NCI-H82 (cell line): ENCODE data around the gene BPIFB3.
A peak's percentile ranks its signal among the peaks of the same experiment; 100 is the strongest.

Experiments used
- DNase-seq: peaks from one replicate; lab custom pipeline; 2025; lab: John Stamatoyannopoulos, UW

Gene BPIFB3

DNA sequence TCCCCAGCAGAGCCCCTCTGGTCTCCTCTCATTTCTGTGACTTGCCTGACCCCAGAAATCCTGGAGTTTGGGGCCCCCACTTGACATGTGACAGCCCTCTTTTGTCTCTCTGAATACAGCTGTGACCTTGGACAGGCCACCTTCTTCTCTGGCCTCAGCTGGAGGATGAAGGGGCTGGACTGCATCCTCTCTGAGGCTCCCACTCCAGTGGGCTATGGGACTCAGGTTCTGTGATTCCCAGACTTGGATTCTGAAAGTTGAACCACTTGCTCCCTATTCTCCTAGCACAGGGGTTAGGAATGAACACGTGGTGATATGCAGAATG is 9.1 kb downstream of the BPIFB3 start:
- DNase-seq: no peak

DNA sequence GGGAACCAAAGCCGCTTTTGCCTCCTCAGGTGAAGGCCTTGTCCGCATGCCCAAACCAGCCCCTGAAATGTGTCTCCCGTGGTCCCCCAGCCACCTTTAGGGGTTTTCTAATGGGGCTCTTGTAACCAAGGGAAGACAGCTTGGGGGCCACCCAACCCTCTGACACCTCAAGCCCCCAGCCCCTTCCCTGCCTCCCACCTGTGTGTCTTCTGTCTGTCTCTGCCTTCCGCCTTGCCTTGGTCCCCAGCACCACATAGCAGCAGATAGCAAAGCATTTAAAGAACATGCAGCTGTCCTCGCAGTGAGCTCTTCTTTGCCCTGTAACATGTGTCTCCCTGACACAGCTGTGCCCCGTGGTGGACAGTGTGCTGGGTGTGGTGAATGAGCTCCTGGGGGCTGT is 9.6 kb downstream of the BPIFB3 start:
- no peak for DNase-seq

DNA sequence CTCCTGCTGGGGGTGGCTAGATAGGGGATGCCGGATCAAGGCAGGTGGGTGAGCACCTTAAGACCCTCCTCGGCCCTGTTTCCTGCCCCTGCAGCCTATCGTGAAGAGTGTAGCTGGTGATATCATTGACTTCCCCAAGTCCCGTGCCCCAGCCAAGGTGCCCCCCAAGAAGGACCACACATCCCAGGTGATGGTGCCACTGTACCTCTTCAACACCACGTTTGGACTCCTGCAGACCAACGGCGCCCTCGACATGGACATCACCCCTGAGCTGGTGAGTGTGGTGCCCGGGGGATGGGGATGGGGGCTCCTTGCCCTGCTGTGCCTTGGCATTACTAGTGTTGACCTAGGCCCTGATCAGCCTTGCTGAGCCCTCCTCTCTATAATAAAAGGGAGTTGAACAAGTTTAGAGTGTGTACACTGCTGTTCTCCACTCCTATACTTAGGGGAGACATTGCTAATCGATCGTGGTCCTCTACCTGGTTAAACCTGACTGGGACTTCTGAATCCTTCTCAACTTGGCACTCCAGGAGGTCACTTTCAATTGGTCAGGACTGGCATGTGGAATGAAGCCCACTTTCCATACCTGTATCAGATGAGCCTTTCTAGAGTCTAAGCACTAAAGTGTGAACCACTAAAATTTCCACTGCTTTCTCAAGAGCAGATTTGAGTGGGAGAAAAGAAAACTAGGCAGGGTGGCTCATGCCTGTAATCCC is 11.0 kb downstream of the BPIFB3 start:
- DNase-seq: no peak

DNA sequence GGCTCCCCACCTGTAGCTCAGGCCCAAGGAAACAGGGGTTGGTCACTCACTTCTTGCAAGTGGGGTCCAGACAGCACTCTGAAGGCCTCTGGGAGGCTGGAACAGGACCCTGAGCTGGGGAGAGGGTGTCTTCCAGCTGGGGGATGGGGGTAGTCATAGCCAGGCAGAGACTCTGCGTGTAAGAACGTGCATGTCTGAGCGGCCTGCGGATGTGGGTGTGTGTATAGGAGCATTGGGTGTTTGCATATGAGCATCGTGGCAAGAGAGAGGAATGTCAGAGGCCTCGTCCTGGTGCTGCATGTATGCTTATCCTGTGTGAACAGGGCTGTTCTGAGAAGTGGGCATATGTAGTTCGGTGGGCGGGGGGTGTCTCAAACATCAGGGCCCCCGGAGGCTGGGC is 12.1 kb downstream of the BPIFB3 start:
- DNase-seq: no peak

DNA sequence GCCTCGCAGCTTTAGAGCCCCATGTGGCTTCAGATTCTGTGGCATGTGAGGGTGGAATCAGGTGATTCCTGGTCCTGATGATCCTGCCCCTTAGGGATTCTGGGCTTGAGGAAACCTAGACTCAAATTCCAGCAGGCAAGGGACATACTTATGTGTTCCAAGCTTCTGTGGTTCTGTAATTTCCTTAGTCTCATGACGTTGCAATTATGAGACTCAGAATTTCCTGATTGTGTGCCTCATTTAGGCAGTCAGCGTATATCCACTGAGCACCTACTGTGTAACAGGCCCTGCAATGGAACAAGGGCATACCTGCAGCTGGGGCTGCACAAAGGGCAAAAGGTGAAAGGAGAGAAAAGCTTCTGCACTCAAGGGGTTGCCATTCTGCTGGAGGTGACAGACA is 14.1 kb downstream of the BPIFB3 start:
- no peak for DNase-seq

DNA sequence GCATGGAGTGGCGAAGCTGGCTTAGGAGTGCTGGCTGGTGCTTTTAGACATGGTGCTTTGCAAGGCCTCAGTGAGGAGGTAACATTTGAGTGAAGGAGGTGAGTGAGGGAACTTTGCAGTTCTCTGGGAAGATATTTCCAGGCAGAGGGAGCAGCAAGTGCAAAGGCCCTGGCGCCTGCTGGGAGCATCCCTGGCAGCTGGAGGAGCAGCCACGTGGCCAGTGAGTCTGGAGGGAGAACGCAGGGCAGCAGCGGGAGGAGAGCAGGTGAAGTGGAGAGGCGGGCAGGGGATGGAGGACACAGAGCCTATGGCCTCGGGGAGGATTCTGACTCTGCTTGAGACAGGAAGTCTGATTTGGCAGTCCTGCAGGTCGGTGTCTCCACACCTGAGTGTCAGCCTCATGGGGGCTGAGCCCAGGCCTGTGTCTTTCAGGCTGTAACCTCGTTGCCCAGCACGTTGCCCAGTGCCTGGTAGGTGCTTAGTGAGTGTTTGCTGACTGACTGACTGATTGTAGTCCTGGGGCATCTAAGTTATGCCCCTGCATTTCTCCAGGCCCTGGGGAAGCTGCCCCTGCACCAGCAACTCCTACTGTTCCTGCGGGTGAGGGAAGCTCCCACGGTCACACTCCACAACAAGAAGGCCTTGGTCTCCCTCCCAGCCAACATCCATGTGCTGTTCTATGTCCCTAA is 14.7 kb downstream of the BPIFB3 start:
- no peak for DNase-seq

DNA sequence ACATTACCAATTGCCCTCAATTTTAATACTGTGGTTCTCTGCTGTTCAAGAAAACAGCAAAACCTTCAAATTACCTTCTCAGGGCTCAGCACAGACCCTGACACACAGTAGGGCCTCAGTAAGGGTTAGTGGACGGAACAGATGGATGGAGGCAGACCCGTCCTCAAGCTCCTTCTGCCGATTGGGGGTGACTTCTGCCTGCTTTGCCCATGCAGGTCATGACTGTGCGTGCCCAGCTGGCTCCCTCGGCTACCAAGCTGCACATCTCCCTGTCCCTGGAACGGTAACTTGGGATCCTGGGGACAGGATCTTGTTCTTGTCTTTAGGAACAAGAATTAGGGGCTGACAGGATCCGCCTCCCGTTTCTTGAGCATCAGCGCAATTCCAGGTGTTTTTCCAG is 16.0 kb downstream of the BPIFB3 start:
- no peak for DNase-seq

DNA sequence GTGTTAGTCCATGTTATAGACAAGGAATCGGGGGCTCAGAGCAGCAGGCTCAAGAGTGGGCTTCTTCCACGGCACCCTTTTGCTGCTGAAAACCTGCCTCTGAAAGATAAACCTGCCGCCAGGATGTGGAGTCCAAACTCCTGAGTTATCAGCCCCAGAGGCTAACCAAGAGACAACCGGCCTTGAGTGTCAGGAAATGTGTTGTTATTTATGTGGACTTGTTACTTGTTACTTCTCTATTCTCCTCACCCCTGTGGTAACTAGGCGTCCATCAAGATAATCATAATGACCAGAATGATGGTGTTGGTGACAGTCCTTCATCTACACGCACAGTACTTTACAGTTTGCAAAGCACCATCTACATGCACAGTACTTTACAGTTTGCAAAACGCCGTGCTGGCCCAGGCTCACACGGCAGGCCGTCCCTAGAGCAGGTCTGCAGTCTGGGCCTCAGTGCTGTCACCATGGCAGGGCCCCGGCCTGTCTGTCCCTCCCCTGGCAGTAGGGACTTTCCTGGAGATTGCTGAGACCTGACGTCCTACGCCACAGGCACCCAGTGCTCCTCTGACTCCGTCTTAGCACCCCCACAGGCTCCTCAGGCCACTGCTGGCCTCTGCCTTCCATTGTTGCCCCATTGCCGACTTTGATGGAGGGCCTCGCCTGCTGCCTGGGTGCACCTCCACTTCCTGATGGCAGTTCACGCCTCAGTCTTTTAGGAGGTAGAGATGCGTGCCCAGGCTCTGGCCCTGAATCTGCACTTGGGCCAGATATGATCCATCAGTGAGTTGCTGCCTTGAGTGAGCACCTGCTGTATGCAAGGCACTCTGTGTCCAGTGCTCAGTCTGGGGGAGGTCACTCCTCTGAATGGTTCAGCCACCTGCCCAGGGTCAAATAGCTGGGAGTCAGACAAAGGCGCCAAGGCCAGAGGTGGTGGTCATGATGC is 16.7 kb downstream of the BPIFB3 start:
- no peak for DNase-seq

DNA sequence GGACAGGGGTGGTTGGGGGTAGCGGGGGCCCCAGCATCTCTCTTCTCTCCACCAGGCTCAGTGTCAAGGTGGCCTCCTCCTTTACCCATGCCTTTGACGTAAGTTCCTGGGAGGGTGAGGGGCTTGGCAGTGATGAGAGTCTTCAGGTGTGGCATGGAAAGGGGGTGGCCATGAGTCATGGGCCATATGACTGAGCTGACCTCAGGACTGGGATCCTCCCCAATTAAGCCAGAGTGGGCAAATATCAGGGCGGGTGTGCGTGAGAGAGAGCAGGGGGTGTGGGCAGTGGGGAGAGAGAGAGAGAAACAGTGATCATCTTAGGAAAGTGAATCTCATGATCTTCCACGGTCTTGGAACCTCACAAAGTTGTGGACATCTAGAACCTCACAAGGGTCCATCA is 17.5 kb downstream of the BPIFB3 start:
- no peak for DNase-seq

DNA sequence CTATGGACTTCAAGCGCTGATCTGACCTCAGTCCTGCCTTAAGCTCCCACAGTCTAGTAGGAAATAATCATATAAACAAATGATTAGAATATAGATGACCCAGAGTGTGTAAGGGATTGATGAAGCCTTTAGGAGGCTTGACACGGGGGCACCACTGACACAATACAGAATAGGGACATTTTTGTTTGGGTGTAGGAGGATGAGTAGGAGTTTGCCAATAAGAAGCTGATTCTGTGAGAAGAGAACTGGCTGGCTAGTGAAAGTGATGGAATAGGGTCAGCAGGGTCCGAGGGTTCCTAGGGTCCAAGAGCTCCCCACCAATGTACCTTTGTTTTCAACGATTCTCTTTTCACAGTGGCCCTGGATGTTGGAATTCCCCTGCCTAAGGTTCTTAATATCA is 18.7 kb downstream of the BPIFB3 start:
- DNase-seq: no peak

DNA sequence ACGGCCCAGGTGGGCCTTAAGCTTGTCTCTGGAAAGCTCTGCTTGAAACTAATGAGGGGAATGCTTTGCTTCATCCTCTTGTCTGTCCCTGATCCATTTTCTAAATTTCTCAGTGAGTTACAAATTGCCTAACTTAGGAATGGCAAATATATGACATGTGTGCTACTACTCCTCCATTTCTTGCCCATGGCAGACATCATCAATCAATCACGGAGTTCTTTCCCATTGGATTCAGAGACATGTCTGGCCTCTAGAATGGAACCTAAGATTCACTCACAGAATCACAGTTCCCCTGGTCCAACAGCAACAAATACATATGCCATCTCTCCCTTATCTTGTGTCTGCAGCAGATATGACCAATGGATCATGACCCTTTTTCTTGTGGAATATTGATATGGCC is 19.1 kb downstream of the BPIFB3 start:
- DNase-seq: no peak

DNA sequence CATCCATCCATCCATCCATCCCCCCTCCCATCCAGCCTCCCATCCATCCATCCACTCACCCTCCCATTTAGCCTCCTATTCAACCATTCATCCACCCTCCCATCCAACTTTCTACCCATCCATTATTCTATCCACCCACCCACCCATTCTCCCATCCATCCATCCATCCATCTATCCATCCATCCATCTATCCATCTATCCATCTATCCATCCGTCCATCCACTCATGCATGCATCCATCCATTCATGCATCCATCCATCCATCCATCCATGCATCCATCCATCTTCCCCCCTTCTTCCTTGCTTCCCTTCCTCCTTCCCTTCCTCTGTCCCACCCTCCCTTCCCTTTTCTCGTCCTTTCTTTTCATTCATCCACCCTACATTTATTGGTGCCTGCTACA is 21.0 kb downstream of the BPIFB3 start:
- no peak for DNase-seq

DNA sequence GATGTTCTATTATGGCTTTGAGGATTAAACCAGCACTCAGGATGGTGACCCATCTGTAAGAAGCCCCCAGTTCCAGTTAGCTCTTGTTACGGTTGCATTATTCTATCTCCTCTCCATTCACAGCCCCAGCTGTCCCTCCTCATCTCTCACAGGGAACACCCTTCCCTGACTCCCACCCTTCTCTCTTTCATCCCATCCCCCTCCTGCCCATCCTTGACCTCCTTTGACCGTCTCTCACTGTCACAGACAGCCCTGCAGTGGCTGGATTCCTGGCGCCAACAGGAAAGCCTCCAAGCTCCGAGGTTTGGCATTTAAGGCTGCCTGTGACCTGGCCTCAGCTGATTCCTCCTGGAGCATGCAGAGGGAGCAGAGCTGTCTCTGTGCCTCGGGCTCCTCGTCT is 21.6 kb downstream of the BPIFB3 start:
- DNase-seq: no peak

DNA sequence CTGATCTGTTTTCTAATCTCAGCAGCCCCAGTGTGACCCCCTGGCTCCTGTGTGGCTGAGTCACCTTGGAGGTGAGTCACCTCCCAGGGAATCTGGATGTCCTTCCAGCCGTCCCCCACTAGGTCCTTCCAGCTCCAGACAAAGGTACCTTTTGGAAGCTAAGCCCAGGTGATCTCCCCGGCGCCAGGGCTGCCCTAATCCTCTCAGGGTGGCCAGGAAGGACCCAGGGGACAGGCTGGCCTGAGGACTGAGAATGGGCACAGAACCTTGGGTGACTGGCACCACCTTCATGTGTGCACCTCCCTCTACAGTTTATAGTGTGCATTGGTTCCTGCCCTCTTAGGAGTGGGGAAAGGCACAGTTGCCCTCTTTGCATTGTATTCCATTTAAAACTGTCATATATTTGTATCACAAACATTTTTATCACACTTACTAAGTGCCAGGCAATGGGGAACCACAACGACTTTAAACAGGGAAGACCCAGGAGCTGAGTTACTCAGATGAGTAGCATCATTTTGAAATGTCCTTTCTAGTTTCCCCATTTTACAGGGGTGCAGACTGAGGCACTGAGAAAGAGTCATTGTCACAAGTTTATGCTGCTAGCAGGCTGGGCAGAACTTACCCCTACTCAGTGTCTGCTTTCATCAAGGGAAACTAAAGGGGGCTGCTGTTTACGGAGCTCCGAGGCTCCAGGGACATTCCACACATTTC is 23.1 kb downstream of the BPIFB3 start:
- no peak for DNase-seq

DNA sequence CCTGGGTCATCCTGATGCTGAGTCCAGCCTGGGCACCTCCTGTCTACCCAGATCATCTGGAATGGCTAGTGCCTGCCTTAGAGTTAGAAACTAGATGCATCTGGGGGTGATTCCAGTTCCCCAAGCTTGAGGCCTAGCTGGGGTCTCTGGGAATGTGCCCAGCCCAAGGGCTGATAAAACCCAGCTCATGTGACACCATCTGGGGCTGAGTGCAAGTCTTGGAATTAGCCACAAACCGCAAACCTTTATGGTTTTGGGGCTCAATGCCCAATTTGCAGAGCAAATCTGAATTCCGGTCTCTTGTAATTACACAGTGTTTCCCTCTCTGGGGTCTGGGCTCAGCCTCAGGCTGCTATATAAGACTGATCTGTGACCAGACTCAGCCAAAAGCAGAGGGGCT is 25.6 kb downstream of the BPIFB3 start, which contains the start of gene BPIFB4:
TSS of gene BPIFB4 (plus strand) at position 385 of the 400 bp plus-strand sequence. CDS start 1,884 bp downstream, outside the sequence.
- DNase-seq: no peak

DNA sequence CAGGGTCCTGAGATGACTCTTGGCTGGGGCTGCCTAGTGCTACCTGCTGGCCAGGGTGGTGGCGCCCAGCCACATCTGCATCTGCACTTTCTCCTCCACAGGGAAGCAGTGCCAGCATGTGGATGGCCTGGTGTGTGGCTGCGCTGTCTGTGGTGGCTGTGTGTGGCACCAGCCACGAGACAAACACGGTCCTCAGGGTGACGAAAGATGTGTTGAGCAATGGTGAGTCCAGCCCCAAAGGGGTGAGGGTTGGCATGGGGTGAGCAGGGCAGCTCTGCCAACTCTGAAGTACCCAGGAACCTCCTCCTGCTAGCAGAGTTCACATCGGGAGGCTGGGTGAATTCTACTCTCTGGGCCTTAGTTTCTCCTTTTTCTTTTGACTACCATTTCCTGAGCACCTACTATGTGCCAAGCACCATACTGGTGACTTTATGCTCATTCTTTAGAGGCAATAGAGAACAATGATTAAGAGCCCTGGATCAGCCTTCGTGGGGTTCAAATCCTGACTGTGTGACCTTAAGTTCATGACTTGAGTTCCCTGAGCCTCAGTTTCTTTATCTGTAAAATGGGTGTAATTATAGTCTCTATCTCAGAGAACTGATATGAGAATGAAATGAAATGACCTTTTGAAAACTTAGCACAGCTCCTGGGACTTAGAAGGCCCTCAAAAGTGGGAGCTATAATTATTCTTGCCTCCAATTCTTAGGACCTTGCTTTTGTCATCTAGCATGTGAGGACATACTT is 27.9 kb downstream of the BPIFB3 start:
- DNase-seq: no peak

DNA sequence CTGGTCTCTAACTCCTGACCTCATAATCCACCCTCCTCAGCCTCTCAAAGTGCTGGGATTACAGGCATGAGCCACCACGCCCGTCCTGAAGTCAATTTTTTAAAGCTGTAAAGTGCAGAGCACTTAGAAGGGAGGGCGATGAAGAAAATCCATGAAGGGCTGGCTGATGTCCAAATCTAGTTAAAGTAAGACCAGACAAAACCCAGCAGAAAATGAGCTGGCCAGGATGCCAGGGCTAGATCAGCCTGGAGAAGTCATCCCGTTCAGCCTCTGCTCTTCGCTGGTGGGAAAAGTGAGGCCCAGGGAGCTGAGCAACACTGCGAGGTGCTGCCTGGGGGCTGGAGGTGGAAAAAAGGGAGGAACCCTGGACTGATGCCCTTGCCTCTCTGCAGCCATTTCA is 28.8 kb downstream of the BPIFB3 start:
- DNase-seq: peak; percentile 28

DNA sequence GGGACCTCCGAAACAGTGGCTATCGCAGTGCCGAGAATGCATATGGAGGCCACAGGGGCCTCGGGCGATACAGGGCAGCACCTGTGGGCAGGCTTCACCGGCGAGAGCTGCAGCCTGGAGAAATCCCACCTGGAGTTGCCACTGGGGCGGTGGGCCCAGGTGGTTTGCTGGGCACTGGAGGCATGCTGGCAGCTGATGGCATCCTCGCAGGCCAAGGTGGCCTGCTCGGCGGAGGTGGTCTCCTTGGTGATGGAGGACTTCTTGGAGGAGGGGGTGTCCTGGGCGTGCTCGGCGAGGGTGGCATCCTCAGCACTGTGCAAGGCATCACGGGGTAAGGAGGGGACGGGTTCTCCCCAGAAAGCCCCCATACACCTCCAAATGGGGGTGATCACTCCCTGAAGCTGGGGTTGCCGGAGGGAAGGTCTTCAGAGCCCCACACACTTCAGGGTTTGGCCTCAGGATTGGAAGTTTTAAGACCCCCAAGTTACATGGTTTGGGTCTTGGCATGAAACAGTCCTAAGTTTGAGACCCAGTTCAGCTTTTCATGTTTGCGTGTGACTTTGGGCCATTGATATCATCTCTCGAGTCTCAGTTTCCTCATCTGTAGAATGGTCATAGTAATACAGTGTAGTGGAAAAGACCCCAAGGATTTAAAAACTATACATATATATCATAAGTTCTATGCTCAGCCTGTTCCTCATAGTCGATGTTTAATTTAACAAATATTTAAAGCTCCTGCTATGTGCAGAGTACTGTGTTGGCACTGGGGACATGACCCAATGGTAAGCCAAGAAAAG is 30.0 kb downstream of the BPIFB3 start:
- DNase-seq: no peak

DNA sequence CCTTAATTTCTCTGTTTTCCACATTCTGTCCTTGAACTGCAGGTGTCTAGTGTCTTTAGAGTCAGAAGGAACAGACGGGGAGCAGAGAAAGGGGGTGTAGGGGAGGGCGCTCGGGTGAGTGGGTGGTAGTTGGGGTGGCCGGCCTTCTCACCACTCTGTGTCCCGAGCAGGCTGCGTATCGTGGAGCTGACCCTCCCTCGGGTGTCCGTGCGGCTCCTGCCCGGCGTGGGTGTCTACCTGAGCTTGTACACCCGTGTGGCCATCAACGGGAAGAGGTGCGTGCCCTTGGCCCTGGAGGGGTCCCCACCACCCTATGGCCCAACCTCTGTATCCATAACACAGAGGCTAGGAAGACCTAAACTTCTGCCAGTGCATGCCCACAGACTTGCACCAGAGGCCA is 31.0 kb downstream of the BPIFB3 start:
- DNase-seq: no peak

DNA sequence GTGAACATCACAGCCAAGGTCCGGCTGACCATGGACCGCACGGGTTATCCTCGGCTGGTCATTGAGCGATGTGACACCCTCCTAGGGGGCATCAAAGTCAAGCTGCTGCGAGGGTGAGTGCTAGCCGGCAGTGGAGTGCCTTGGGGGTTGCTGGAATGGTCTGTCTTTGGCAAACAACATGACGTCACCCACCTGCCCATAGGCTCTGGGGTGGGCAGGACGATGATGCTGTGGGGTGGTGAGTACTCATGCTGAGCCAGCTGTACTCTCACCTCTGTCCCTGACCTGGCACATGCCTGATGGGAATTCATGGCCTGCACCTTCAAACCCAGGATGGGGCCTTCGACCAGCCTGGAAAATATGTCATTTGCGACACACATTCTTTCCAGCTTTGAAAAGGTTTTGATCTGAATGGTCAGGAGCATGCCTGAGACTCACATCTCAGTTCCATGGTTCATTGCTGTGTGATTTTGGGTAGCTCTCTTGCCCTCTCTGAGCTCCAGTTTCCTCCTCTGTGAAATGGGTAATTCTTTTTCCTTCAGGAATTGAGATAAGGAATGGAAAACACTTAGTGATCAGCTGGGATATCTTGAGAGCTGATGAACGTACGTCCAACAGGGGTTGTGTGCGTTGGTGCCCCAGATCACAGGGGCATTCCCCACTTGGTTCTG is 32.5 kb downstream of the BPIFB3 start:
- DNase-seq: no peak
